H1 (cell line): ENCODE data around the gene LHFPL2. TPM values are rescaled to one million over a fixed set of nuclear protein-coding genes. Genes with fewer than 3 reads are reported as not detected.

Experiments
- CTCF ChIA-PET: fragments of 300-600 bp; sonication (Branson Sonifier 250); formaldehyde crosslinking; loops from one replicate; lab custom pipeline; 2021; ENCODE audit not compliant: partially characterized antibody; lab: Charles Lee
- POLR2A ChIA-PET: fragments of 300-600 bp; sonication (Branson Sonifier 250); formaldehyde crosslinking; loops from one replicate; lab custom pipeline; 2021; ENCODE audit warnings: inconsistent platforms; ENCODE audit not compliant: partially characterized antibody; lab: Charles Lee
- DNase-seq, 2 experiments: peaks; one replicate each; pipeline versions ENCODE4 v3.0.0 to v3.0.0-alpha.2; 2010 to 2022; ENCODE audit warnings: low spot score in 2 of 2, low read depth in 1 of 2, mixed read lengths in 1 of 2
- FAIRE-seq: peaks from 2 replicates; lab custom pipeline; 2011; peaks lifted over from hg19 to GRCh38; lab: Jason Lieb, UNC
- H2AFZ ChIP-seq: 2 replicates; pipeline ENCODE4 v1.8.1; 2012; ENCODE audit warnings: low read length, inconsistent platforms
- H2AK5ac ChIP-seq: 2 replicates; pipeline ENCODE4 v1.6.1; 2013; ENCODE audit warnings: low read depth, low read length
- H2BK120ac ChIP-seq: replicated peaks from 2 replicates; pipeline ENCODE3; 2013; ENCODE audit warnings: low read depth, low read length, inconsistent platforms
- H2BK12ac ChIP-seq: 2 replicates; pipeline ENCODE4 v1.6.1; 2013; ENCODE audit warnings: low read depth, low read length
- H2BK15ac ChIP-seq: 2 replicates; pipeline ENCODE4 v1.6.1; 2013; ENCODE audit warnings: low read length
- H2BK20ac ChIP-seq: 2 replicates; pipeline ENCODE4 v1.6.1; 2013; ENCODE audit warnings: low read length
- H2BK5ac ChIP-seq: 2 replicates; pipeline ENCODE4 v1.6.1; 2013; ENCODE audit warnings: low read depth, low read length
- H3K14ac ChIP-seq: 2 replicates; pipeline ENCODE4 v1.6.1; 2013; ENCODE audit warnings: inconsistent platforms; ENCODE audit not compliant: insufficient read length
- H3K18ac ChIP-seq: 2 replicates; pipeline ENCODE4 v1.6.1; 2013; ENCODE audit warnings: low read length; ENCODE audit errors: extremely low read depth
- H3K23ac ChIP-seq: 2 replicates; pipeline ENCODE4 v1.6.1; 2013; ENCODE audit warnings: inconsistent platforms; ENCODE audit not compliant: insufficient read length
- H3K23me2 ChIP-seq: 2 replicates; pipeline ENCODE4 v1.6.1; 2013; ENCODE audit warnings: low read depth, low read length
- H3K27ac ChIP-seq: 2 replicates; pipeline ENCODE4 v1.6.1; 2011; ENCODE audit warnings: low read depth, low read length, inconsistent platforms
- H3K27me3 ChIP-seq, 4 experiments: replicated peaks in 1 of 4; 1 replicate in 1 of 4; 2 replicates in 3 of 4; pipeline versions ENCODE4 v1.6.1 to v1.8.1; 2011 to 2013; ENCODE audit warnings: low read length in 3 of 4, mild to moderate bottlenecking in 3 of 4, inconsistent platforms in 2 of 4, mixed read lengths in 2 of 4, moderate library complexity in 1 of 4; ENCODE audit not compliant: control insufficient read depth in 3 of 4, insufficient read depth in 3 of 4; ENCODE audit errors: extremely low read depth in 1 of 4
- H3K36me3 ChIP-seq, 4 experiments: 2 replicates each; pipeline versions ENCODE4 v1.6.1 to v1.8.1; 2011 to 2013; ENCODE audit warnings: mild to moderate bottlenecking in 4 of 4, low read length in 3 of 4, moderate library complexity in 2 of 4, control low read depth in 1 of 4, inconsistent platforms in 1 of 4; ENCODE audit not compliant: insufficient read depth in 4 of 4, control insufficient read depth in 2 of 4
- H3K4ac ChIP-seq: replicated peaks from 2 replicates; pipeline ENCODE3; 2013; ENCODE audit warnings: low read length, low read depth, mixed read lengths, inconsistent platforms; ENCODE audit not compliant: insufficient read length
- H3K4me1 ChIP-seq, 4 experiments: replicated peaks in 1 of 4; 1 replicate in 1 of 4; 2 replicates in 3 of 4; pipeline versions ENCODE4 v1.6.1 to v1.8.1; 2011 to 2013; ENCODE audit warnings: low read length in 3 of 4, inconsistent platforms in 2 of 4, mixed read lengths in 1 of 4; ENCODE audit not compliant: insufficient read depth in 4 of 4, control insufficient read depth in 3 of 4
- H3K4me2 ChIP-seq, 2 experiments: 2 replicates each; pipeline versions ENCODE4 v1.6.1 to v1.8.1; 2011 to 2013; ENCODE audit warnings: low read depth in 2 of 2, low read length in 2 of 2, control low read depth in 1 of 2, inconsistent platforms in 1 of 2, mild to moderate bottlenecking in 1 of 2; ENCODE audit not compliant: insufficient read depth in 1 of 2
- H3K4me3 ChIP-seq, 4 experiments: fragments of 200-600, 300-600 bp in 1 of 4; sonication (generic), shearing (Covaris generic), sonication (Bioruptor Twin) in 1 of 4; 2 replicates each; pipeline versions ENCODE4 v1.5.1 to v1.8.1; 2011 to 2016; ENCODE audit warnings: low read length in 4 of 4, low read depth in 3 of 4, control low read depth in 2 of 4, inconsistent platforms in 2 of 4, mild to moderate bottlenecking in 2 of 4, mixed read lengths in 1 of 4, moderate library complexity in 1 of 4; ENCODE audit not compliant: insufficient read depth in 2 of 4; ENCODE audit errors: extremely low read depth in 1 of 4
- H3K56ac ChIP-seq: replicated peaks from 2 replicates; pipeline ENCODE3; 2013; ENCODE audit warnings: low read depth, mild to moderate bottlenecking, mixed read lengths, low read length, inconsistent platforms; ENCODE audit not compliant: insufficient read length
- H3K79me1 ChIP-seq: 2 replicates; pipeline ENCODE4 v1.6.1; 2013; ENCODE audit warnings: low read depth, low read length, control low read depth
- H3K79me2 ChIP-seq, 2 experiments: 2 replicates each; pipeline versions ENCODE4 v1.6.1 to v1.8.1; 2012 to 2013; ENCODE audit warnings: low read length in 2 of 2, mild to moderate bottlenecking in 2 of 2, inconsistent platforms in 1 of 2; ENCODE audit not compliant: insufficient read depth in 2 of 2, control insufficient read depth in 1 of 2
- H3K9ac ChIP-seq, 4 experiments: replicated peaks in 1 of 4; 1 replicate in 1 of 4; 2 replicates in 3 of 4; pipeline versions ENCODE4 v1.6.1 to v1.8.1; 2011 to 2013; ENCODE audit warnings: low read depth in 3 of 4, low read length in 3 of 4, control low read depth in 2 of 4, mild to moderate bottlenecking in 2 of 4, moderate library complexity in 2 of 4, inconsistent platforms in 1 of 4; ENCODE audit errors: extremely low read depth in 1 of 4
- H3K9me3 ChIP-seq, 2 experiments: 2 replicates each; pipeline versions ENCODE4 v1.6.1 to v1.8.1; 2012 to 2013; ENCODE audit warnings: mild to moderate bottlenecking in 2 of 2, moderate library complexity in 2 of 2, control low read depth in 1 of 2, inconsistent platforms in 1 of 2, low read depth in 1 of 2, low read length in 1 of 2, mixed read lengths in 1 of 2; ENCODE audit not compliant: insufficient read depth in 2 of 2
- H4K20me1 ChIP-seq, 2 experiments: replicated peaks in 1 of 2; 2 replicates each; pipeline versions ENCODE3 to v1.8.1; 2011 to 2013; ENCODE audit warnings: inconsistent platforms in 2 of 2, low read length in 2 of 2, mild to moderate bottlenecking in 1 of 2; ENCODE audit not compliant: insufficient read depth in 2 of 2, control insufficient read depth in 1 of 2
- H4K5ac ChIP-seq: 2 replicates; pipeline ENCODE4 v1.6.1; 2013; ENCODE audit warnings: low read length, low read depth, mixed read lengths, inconsistent platforms; ENCODE audit not compliant: insufficient read length
- H4K8ac ChIP-seq: 2 replicates; pipeline ENCODE4 v1.8.0; 2013; ENCODE audit warnings: mild to moderate bottlenecking, moderate library complexity, low read length, inconsistent platforms; ENCODE audit not compliant: insufficient read depth; ENCODE audit errors: extremely low read depth
- H4K91ac ChIP-seq: replicated peaks from 2 replicates; pipeline ENCODE3; 2013; ENCODE audit warnings: low read length, mixed read lengths, inconsistent platforms; ENCODE audit not compliant: insufficient read length
- CBX8 ChIP-seq: fragments of 300-800, 300-1000 bp; sonication (generic); IDR thresholded peaks from 2 replicates; pipeline ENCODE4 v1.7.1; 2016; ENCODE audit warnings: low read depth, low read length, borderline replicate concordance
- EZH2 ChIP-seq: fragments of 200-600 bp; sonication (generic); IDR thresholded peaks from 2 replicates; pipeline ENCODE4 v1.7.1; 2012; ENCODE audit warnings: low read depth, mild to moderate bottlenecking, moderate library complexity, low read length, inconsistent platforms; ENCODE audit not compliant: severe bottlenecking
- FOSL1 ChIP-seq: IDR thresholded peaks from 2 replicates; pipeline ENCODE4 v1.6.1; 2011; ENCODE audit warnings: mild to moderate bottlenecking, low read depth, low read length, moderate library complexity; ENCODE audit not compliant: insufficient read depth
- GABPA ChIP-seq: IDR thresholded peaks from 2 replicates; pipeline ENCODE4 v1.6.1; 2011; ENCODE audit warnings: mild to moderate bottlenecking, low read length, moderate library complexity, borderline replicate concordance; ENCODE audit not compliant: insufficient read depth
- KDM4A ChIP-seq: IDR thresholded peaks from one replicate; pipeline ENCODE4 v1.7.1; 2012; ENCODE audit warnings: low read depth, mild to moderate bottlenecking, moderate library complexity, low read length, inconsistent platforms; ENCODE audit not compliant: severe bottlenecking
- POLR2A ChIP-seq, 2 experiments: IDR thresholded peaks; 1 replicate in 1 of 2; 2 replicates in 1 of 2; pipeline ENCODE4 v1.6.1; 2011; ENCODE audit warnings: low read depth in 2 of 2, low read length in 2 of 2, mild to moderate bottlenecking in 2 of 2; ENCODE audit errors: control extremely low read depth in 1 of 2
- RNF2 ChIP-seq: fragments of 200-900, 300-1000 bp; sonication (generic); IDR thresholded peaks from 2 replicates; pipeline ENCODE4 v1.7.1; 2016; ENCODE audit warnings: borderline replicate concordance, low read depth, mild to moderate bottlenecking, antibody characterized with exemption, low read length; ENCODE audit not compliant: poor library complexity, severe bottlenecking; ENCODE audit errors: missing control alignments
- TAF1 ChIP-seq: IDR thresholded peaks from 2 replicates; pipeline ENCODE4 v1.6.1; 2011; ENCODE audit warnings: mild to moderate bottlenecking, low read depth, low read length
- TCF12 ChIP-seq: IDR thresholded peaks from 2 replicates; pipeline ENCODE4 v1.6.1; 2011; ENCODE audit warnings: low read depth, mild to moderate bottlenecking, low read length
- WGBS, 2 experiments: shearing (Covaris generic) in 1 of 2; methylation state at CpG; one replicate each; pipeline versions ENCODE4 v1.1.6 to v1.1.7; 2013 to 2015; ENCODE audit warnings: low lambda C conversion rate in 2 of 2, mixed read lengths in 2 of 2, inconsistent platforms in 1 of 2, low coverage in 1 of 2, missing lambda C conversion rate in 1 of 2; ENCODE audit not compliant: insufficient replicate concordance in 2 of 2, insufficient coverage in 1 of 2, insufficient read length in 1 of 2; ENCODE audit errors: extremely low coverage in 1 of 2, missing lambda C conversion rate in 1 of 2; 5-methylcytosine and 5-hydroxymethylcytosine counted together
- polyA plus RNA-seq, 7 experiments: library from polyadenylated mRNA; depleted of rRNA in 3 of 7; stranded (reverse) in 5 of 7; unstranded in 2 of 7; fragments of >200 nt in 5 of 7; fragments of 200-250 nt in 2 of 7; gene quantifications; 1 replicate in 5 of 7; 2 replicates in 1 of 7; 4 replicates in 1 of 7; pipeline versions ENCODE4 v1.2.1 to v1.2.3, GENCODE V29; 2011 to 2013; ENCODE audit warnings: missing spikeins in 2 of 7, mixed read lengths in 2 of 7
- total RNA-seq: library from RNA; stranded (reverse); fragmentation: NEBNext Ultra II Directional; extraction: Animal tissue kit (Norgen Biotek cat#: 25700); gene quantifications from 2 replicates; pipeline ENCODE4 v1.2.1, GENCODE V29; 2021

The LHFPL2 gene
- total and polyA plus RNA-seq, 2 of the 8 experiments (the other 6 are each of a cell fraction or from before 2014, with no cell fraction given): 9.6 to 43.0 TPM

DNA sequence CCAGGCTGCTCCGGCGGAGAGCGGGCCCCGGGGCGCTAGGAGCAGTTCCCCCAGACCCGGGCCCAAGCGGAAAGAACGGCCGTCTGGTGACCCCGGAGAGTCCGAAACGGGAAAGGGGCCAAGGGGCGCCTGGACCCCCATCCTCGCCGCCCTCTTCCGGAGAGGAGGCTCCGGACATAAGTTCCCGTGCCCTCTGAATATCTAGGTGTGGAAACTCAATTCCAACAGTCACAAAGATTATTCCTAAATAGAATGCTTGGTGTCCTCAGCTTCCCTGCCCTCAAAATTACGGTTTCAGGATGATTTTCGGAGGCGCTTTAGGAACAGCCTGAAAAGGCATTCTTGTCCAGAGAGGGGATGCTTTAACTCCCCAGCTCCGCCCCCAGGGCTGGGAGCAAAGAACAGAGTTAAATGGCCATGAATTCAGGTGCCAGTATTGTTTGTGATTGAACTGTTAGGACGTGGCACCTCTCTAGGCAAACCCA lies 681 bp upstream of the LHFPL2 start:
- FAIRE-seq (no peak), DNase-seq (no peak)
- peak overlapping the region; percentile 45; the same call in 1 of the 2 replicates for H3K27ac ChIP-seq
- no peaks in the 10 kb centered on the region for H4K20me1 ChIP-seq
- peak overlapping the region; percentile 35 to 79 (median 48); a peak in 4 of 7 replicates for H3K9ac ChIP-seq
- TF ChIP-seq TCF12: no peak
- TF ChIP-seq KDM4A: peak; percentile 61
- no peak for TF ChIP-seq TAF1
- no peak for TF ChIP-seq EZH2
- TF ChIP-seq FOSL1: no peak
- no peak for TF ChIP-seq RNF2
- TF ChIP-seq GABPA: no peak
- peak in 1 of 2 experiments; percentile 45 for TF ChIP-seq POLR2A (IDR thresholded peaks at IDR 0.05; ENCODE audit: control extremely low read depth in 1 of 2, low read depth in 2 of 2, low read length in 2 of 2)
- TF ChIP-seq CBX8: no peak
- H3K4me2 ChIP-seq: peak overlapping the region; percentile 91 to 99
- H3K79me1 ChIP-seq: peaks cover 2% of the 10 kb centered on the region
- H2BK5ac ChIP-seq: no peak overlapping the region; the same call in 1 of the 2 replicates
- H3K4me3 ChIP-seq: peak overlapping the region; percentile 61 to 93 (median 80)
- ChIA-PET CTCF (interaction anchor here (1.2 to 1.7 kb wide), 2 partner anchors 9 to 58 kb away, joined by 3 to 5 read pairs; no protein-coding TSS in a partner anchor), POLR2A (interaction anchor here (0.6 to 5.4 kb wide), 6 partner anchors 11 to 288 kb away, joined by 3 to 40 read pairs (median 6); partner anchors contain the start of gene SCAMP1)
- H4K5ac ChIP-seq: peak overlapping the region; percentile 44
- H3K23me2 ChIP-seq: peaks cover 10% of the 10 kb centered on the region; the same call in 1 of the 2 replicates
- peak overlapping the region; percentile 87 for H4K91ac ChIP-seq
- H2AFZ ChIP-seq: peak overlapping the region; percentile 54; the same call in 1 of the 2 replicates
- H2BK20ac ChIP-seq: no peak overlapping the region
- no peaks in the 10 kb centered on the region for H3K9me3 ChIP-seq
- H3K27me3 ChIP-seq: no peaks in the 10 kb centered on the region
- H2BK120ac ChIP-seq: peak overlapping the region; percentile 57
- peak overlapping the region; percentile 62 for H3K56ac ChIP-seq
- H3K4ac ChIP-seq: no peak overlapping the region
- 2% methylated on average over 23 of the region's 23 CpGs; no CpG with 5 or more reads in 1 of the 2 experiments for WGBS, 2 experiments
- no peak overlapping the region for H3K23ac ChIP-seq
- H2BK15ac ChIP-seq: no peak overlapping the region
- peaks cover 3 to 36% of the 10 kb centered on the region in 2 experiments for H3K79me2 ChIP-seq
- H3K4me1 ChIP-seq: peaks cover 0 to 15% (median under 1%) of the 10 kb centered on the region in 4 experiments; a peak in 3 of 7 replicates
- H3K36me3 ChIP-seq: no peaks in the 10 kb centered on the region
- H2AK5ac ChIP-seq: no peak overlapping the region
- no peak overlapping the region for H2BK12ac ChIP-seq
- H4K8ac ChIP-seq: no peak overlapping the region; the same call in 1 of the 2 replicates
- no peak overlapping the region for H3K14ac ChIP-seq
- H3K18ac ChIP-seq: peak overlapping the region; percentile 32
